KOPT-K1 (cell line): Measurements from ENCODE around the gene GHRHR.

Experiments used
- H3K27ac ChIP-seq: fragments of 200-600 bp; sonication (generic); 2 replicates; pipeline ENCODE4 v1.5.1; 2016; ENCODE audit warnings: antibody characterized with exemption, mild to moderate bottlenecking, low read depth, low read length; ENCODE audit not compliant: poor library complexity, severe bottlenecking
- H3K36me3 ChIP-seq: fragments of 200-600 bp; sonication (generic); 2 replicates; pipeline ENCODE4 v1.5.1; 2017; ENCODE audit warnings: antibody characterized with exemption, mild to moderate bottlenecking, low read length, moderate library complexity; ENCODE audit not compliant: insufficient read depth
- H3K9me3 ChIP-seq: fragments of 200-600 bp; sonication (generic); 2 replicates; pipeline ENCODE4 v1.5.1; 2017; ENCODE audit warnings: antibody characterized with exemption, low read length, mild to moderate bottlenecking; ENCODE audit not compliant: insufficient read depth, poor library complexity, severe bottlenecking

GHRHR gene

DNA sequence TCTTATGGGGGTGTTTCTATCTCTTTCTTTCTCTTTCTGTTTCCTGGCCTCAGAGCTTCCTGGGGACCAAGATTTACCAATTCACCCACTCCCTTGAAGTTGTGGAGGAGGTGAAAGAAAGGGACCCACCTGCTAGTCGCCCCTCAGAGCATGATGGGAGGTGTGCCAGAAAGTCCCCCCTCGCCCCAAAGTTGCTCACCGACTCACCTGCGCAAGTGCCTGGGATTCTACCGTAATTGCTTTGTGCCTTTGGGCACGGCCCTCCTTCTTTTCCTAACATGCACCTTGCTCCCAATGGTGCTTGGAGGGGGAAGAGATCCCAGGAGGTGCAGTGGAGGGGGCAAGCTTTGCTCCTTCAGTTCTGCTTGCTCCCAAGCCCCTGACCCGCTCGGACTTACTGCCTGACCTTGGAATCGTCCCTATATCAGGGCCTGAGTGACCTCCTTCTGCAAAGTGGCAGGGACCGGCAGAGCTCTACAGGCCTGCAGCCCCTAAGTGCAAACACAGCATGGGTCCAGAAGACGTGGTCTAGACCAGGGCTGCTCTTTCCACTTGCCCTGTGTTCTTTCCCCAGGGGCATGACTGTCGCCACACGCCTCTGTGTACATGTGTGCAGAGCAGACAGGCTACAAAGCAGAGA lies 39.9 kb upstream of the GHRHR start:
- H3K36me3 ChIP-seq: no peaks in the 10 kb centered on the region
- no peak overlapping the region for H3K27ac ChIP-seq
- H3K9me3 ChIP-seq: peaks cover 5% of the 10 kb centered on the region

DNA sequence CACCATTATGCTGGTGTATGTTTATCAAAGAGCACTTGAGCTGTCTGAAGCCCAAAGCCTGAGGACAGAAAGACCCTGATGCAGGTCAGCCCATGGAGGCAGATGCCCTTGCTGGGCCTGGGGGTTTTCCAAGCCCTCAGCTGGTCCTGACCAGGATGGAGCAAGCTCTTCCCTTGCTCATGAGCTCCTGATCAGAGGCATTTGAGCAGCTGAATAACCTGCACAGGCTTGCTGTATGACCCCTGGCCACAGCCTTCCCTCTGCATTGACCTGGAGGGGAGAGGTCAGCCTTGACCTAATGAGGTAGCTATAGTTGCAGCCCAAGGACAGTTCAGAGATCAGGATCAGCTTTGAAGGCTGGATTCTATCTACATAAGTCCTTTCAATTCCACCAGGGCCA lies 39.1 kb upstream of the GHRHR start:
- no peak overlapping the region for H3K27ac ChIP-seq
- peaks cover 5% of the 10 kb centered on the region for H3K9me3 ChIP-seq
- H3K36me3 ChIP-seq: no peaks in the 10 kb centered on the region

DNA sequence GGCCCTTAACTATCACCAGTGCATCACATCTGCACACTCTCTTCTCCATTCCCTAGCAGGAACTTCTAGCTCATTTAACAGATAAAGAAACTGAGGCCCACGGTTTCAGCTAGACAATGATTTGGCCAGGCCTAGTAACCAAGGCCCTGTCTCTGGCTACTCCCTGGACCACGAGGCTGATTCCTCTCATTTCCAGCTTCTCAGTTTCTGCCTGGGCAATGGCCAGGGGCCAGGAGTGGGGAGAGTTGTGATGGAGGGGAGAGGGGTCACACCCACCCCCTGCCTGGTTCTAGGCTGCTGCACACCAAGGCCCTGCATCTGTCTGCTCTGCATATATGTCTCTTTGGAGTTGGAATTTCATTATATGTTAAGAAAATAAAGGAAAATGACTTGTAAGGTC lies 38.6 kb upstream of the GHRHR start:
- Histone ChIP-seq H3K9me3 (peaks cover 5% of the 10 kb centered on the region), H3K36me3 (no peaks in the 10 kb centered on the region), H3K27ac (no peak overlapping the region)

DNA sequence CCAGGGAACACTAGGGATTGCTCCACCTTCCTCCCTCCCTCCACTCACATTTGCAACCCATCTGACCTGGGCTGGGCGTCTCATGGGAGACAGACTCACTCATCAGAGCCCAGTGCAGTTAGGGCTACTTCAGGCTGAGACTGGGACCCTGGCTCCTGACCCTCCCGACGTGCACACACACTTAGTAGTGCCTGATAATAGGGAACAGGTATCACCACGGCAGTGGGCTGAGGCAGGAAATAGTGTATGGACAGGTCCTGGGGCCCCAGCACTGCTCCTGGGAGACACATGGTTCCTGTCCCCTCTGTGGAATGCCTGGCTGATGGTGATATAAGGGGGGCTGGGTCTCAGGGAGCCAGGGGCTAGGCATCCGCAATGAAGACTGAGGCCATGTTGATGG lies 37.8 kb upstream of the GHRHR start:
- Histone ChIP-seq H3K36me3 (no peaks in the 10 kb centered on the region), H3K9me3 (peaks cover 5% of the 10 kb centered on the region), H3K27ac (no peak overlapping the region)

DNA sequence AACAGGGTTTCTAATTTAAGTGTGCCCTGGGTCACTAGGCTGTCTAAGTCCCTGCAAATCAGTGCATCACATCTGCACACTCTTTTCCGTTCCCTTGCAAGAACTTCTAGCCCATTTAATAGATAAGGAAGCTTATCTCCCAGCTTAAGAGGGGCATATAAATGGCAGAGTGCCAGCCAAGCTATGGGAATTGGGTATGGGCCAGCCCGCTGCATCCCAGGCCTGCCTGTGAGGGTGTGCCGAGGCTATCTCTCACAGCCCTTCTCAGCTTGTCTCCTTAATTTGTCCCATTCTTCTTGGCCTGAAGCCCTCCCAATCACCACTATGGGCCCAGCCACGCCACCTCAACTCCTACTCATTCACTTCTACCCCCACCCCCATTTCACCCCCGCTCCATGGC lies 37.4 kb upstream of the GHRHR start:
- H3K27ac ChIP-seq: no peak overlapping the region
- H3K36me3 ChIP-seq: no peaks in the 10 kb centered on the region
- peaks cover 5% of the 10 kb centered on the region for H3K9me3 ChIP-seq

DNA sequence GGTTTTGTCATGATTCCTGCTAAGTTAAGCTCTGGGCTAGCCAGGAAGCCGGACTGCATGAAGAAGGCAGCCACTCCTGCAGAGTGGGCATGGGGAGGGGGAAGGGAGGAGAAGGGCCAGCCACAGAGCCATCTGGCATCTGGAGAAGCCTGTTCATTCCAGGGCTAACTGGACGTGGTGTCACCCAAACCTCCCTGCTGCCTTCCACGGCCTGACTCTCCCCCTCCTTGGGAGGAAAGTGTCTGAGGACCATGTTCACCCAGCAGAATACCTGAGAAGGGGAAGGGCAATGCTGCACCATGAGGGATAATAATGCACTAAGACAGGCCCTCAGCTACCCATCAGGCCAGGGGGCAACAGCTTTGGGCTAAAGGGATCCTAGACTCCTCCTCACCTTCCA lies 36.7 kb upstream of the GHRHR start:
- Histone ChIP-seq H3K27ac (no peak overlapping the region), H3K36me3 (no peaks in the 10 kb centered on the region), H3K9me3 (peaks cover 5% of the 10 kb centered on the region)

DNA sequence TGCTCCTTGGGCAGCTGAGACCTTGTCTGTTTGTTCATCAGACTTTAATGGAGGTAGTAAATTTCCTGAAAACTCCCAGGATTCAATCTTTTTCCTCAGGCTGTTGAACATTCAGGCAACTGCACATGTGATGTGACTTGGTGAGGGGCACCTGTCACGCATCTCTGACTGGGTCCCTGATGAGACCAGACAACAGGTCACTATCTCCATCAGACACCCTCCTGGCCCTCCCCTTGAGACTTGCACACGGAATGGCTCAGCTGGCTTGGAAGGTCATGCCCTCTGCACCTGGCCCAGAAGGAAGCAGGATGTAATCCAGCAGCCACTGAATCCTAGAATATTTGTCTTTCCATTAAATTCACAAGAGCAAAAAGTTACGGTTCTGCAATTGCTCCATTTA lies 36.2 kb upstream of the GHRHR start:
- Histone ChIP-seq H3K36me3 (no peaks in the 10 kb centered on the region), H3K27ac (no peak overlapping the region), H3K9me3 (peaks cover 5% of the 10 kb centered on the region)

DNA sequence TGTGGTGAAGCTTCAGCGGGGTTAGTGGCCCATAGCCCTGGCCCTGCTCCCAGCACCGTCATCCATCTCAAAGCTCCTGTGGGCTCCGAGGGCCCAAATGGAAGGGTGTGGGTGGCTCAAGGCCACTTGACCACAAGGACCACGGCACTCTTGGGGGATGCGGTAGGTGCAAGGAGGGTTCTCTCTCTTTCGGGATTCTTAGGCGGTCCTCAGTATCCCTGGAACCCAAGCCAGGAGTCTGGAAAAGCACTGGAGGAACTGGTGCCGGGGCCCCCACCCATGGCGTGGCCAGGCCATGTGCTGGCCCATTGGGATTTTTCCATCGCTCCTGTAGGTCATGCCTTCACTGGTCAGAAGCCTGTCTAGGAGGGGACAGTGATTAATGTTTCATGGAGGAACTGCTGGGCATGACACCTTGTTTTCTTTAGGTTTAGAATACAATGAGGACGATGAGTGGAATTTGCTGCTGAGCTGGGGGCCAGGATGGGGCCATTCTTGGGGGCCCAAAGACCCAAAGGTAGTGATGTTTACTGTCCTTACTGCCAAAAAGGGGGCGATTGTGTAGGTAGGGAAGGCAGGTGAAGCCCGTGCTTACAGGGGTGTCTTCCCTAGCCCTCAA lies 35.4 kb upstream of the GHRHR start:
- H3K36me3 ChIP-seq: no peaks in the 10 kb centered on the region
- no peak overlapping the region for H3K27ac ChIP-seq
- peaks cover 5% of the 10 kb centered on the region for H3K9me3 ChIP-seq

DNA sequence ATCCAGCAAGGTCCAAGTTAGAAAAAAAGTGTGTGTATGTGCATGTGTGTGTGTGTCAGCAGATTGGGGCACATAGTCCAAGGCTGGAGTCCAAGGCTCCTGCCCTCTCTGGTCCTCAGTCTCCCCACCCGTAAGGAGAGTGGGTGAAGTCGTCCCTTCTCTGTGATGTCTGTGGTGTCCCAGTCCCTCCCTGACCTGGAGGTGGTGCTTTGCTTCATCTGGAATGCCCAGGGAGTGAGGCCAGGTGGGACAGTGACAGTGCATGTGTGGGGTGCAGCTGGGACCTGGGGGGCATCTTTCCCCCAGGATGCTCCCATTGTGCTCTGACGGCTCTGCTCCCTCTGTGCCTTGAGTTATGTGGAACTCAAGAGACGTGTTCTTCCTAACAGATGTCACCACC lies 34.1 kb upstream of the GHRHR start:
- Histone ChIP-seq H3K27ac (no peak overlapping the region), H3K9me3 (peaks cover 5% of the 10 kb centered on the region), H3K36me3 (no peaks in the 10 kb centered on the region)

DNA sequence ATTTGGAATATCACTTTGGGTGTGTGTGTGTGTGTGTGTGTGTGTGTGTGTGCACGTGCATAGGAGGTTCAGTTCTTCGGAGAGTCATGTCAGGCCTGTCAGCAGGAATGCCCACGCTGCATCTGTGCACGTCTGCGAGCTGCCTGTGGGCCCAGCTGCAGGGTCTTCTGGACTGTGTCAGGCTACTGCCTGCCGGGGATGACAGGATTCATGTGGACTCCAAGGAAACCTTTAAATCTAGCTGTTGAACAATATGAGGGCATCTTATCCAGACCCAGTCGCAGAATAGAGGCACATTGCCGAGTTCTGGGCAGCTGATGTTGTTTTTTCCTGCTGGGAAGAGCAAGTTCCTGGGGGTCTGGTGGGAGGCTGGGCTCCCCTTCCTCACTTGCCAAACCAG lies 33.1 kb upstream of the GHRHR start:
- H3K9me3 ChIP-seq: peaks cover 5% of the 10 kb centered on the region
- no peaks in the 10 kb centered on the region for H3K36me3 ChIP-seq
- H3K27ac ChIP-seq: no peak overlapping the region

DNA sequence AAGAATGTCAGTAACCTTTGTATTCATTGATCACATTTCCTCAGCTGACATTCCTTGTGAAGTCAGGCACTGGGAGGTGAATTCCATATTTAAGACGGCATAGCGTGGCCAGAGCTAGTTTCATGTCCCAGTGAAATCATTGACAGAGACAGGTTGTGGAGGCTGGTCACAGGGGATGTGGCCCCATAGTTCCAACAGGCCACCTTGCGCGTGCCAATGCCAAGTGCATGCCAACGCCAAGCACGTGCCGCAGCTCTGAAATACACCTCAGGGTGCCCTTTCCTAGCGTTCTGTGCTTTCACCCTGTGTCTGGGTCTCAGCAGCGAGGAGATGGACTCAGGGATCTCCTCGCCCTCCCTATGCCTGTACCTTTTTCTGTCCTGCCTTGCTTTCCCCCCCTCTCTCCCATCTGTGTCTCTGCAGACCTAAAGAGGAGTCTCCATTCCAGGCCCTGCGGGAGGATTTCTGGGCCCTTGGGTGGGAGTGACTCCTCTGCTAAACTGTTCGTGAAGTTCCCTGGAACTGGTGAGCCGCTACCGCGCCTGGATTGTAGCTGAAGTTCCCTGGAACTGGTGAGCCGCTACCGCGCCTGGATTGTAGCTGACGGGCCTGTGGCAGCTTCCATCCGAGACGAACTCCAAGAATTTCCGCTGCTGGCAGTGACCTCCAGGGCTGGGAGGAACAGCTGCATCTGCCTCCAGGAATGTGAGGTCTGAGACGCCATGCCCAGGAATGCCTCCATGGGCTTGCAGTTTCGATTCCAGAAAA lies 32.4 kb upstream of the GHRHR start:
- Histone ChIP-seq H3K27ac (no peak overlapping the region), H3K9me3 (peaks cover 5% of the 10 kb centered on the region), H3K36me3 (no peaks in the 10 kb centered on the region)

DNA sequence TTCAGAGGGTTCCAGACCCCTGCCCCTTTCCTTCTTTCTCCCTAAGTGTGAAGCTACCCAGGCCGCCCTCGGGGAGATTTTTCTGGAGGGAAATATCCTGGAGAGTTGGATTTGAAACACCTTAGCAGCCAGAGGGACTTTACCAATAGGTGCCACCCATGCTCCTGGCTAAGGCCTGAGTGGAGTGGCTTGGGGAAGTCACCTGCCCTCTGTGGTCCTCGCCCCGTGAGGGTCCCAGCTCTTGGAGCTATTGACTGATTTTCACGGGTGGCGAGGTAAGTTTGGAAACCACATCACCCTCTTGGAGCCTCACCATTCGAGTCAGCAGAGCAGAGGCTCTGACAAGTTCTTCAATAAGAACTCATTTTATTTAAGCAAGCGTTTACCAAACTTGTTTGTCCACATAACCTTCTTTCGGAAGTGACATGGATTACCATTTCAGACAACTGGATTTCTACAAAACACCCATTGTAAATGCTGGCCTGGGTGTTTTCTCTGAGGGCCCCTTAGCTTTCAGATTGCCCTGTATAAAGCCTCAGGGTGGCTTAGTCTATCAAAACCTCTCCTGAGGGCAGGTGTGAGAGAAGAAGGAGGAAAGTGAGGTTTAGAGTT lies 31.7 kb upstream of the GHRHR start:
- Histone ChIP-seq H3K36me3 (no peaks in the 10 kb centered on the region), H3K9me3 (peaks cover 2% of the 10 kb centered on the region), H3K27ac (no peak overlapping the region)

DNA sequence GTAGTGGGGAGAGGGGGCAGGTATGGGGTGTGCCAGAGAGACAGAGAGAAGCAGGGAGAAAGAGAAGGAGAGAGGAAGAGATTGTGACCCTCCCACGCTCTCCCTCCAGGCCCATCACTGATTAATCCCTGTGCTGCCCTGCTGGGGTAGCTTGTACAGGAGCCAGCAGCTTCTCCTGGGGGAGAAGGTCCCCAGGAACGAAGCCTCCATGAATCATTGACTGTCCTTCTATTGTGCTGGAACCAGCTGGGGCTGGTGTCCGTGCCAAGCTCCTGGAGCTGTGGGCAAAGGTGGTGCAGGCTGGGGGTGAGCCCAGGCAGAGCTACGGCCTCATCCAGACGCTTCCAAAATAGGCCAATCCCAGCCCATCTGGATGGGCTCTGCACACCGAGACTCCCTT lies 31.2 kb upstream of the GHRHR start:
- Histone ChIP-seq H3K9me3 (no peaks in the 10 kb centered on the region), H3K27ac (no peak overlapping the region), H3K36me3 (no peaks in the 10 kb centered on the region)

DNA sequence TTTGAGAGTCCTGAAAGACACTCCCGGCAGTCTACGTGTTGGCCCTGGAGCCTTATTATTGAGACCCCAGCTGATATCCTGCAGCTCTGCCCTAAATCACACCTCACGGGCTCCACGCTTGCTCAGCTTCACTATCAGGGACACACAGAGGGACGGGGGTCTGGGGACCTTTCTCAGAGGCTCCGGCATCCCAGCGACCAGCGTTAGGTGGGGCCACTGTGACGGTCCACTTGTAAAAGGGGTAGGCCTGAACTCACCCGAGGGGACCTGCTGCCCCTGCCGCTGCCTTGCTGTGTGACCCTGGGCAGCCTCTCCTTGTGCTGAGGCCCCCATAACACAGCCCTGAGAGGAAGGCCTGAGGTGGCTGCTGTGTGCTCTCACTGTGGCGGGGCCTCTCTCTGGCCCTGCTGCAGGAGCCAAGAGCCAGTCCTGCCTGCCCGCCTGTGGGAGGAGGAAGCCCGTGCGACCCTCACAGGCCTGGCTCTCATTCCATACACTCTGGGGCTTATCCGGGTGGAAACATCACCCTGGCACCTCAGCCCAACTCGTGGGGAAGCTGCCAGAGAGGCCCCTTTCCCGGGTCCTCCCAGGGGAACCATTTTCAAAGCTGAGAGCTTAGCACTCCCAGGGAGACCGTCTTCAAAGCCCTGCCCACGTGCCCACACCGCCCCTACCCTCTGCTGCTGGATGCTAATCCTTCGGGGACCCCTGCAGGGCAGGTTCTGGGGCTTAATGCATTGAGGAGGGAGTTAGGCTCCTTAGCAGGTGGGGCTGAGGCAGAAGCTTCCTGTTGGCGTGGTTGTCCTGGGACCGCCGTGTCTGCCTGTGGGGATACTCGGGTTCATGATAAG lies 30.4 kb upstream of the GHRHR start:
- Histone ChIP-seq H3K36me3 (no peaks in the 10 kb centered on the region), H3K27ac (no peak overlapping the region), H3K9me3 (no peaks in the 10 kb centered on the region)

DNA sequence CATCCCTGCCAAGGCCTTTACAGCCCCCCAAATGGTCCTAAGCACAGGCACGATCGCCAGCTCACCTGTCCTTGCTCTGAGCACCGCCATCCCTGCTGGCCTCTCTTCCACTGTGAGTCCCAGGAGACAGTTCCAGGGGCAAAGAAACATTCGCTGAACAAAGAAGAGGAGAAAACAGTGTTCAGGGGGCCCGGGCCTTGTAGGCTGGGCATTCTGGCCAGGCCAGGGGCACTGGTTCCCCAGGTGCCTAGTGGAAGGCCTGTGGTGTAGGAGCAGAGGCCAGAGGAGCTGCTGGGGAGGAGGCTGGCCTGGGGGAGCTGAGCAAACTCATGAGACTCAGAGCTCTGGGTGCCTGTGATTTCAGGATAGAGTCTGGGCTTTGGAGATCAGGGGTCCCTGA lies 29.5 kb upstream of the GHRHR start:
- no peak overlapping the region for H3K27ac ChIP-seq
- no peaks in the 10 kb centered on the region for H3K9me3 ChIP-seq
- no peaks in the 10 kb centered on the region for H3K36me3 ChIP-seq
